ENCODE measurements around the gene ELOVL1. TPM values are rescaled to one million over a fixed set of nuclear protein-coding genes. Genes with fewer than 3 reads are reported as not detected.
"Not testable (repeated sequence)": the region's sequence is repeated elsewhere in the genome, so short reads cannot be mapped to it uniquely, and the experiment has no call there.

Gene ELOVL1
- total RNA-seq (2012; rRNA removed), result 44.9 and 69.9 TPM in 2 replicates

GRCh38 chr1:43367904-43368645, at the start of gene ELOVL1:
Gene ELOVL1 (minus strand): TSS chr1:43368011. CDS start chr1:43365609, 2,402 bp downstream.
- H3K9me3 ChIP-seq (replicated peaks; ENCODE audit: low read length), result no peaks in the 10 kb centered on the region
- H3K9ac ChIP-seq (ENCODE audit: low read depth, low read length), result peak within 1 kb of the TSS; percentile 94
- no peaks in the 10 kb centered on the region for H3K27me3 ChIP-seq (ENCODE audit: control insufficient read depth, insufficient read depth, low read length)
- peak within 1 kb of the TSS; percentile 88 for H3K4me3 ChIP-seq (ENCODE audit: low read length)
- H3K36me3 ChIP-seq (ENCODE audit: insufficient read depth, low read length), result peaks cover 22% of the 10 kb centered on the region
- peak within 1 kb of the TSS; percentile 84 for H3K4me2 ChIP-seq (ENCODE audit: low read length)
- peaks cover 36% of the 10 kb centered on the region for H3K4me1 ChIP-seq (ENCODE audit: control insufficient read depth, insufficient read depth, low read length)

- no peak overlapping the region for H3K4me2 ChIP-seq (ENCODE audit: low read length)
- no peak overlapping the region for H3K9ac ChIP-seq (ENCODE audit: low read depth, low read length)
- H3K4me1 ChIP-seq (ENCODE audit: control insufficient read depth, insufficient read depth, low read length), result no peaks in the 10 kb centered on the region
- peaks cover 48% of the 10 kb centered on the region for H3K36me3 ChIP-seq (ENCODE audit: insufficient read depth, low read length)
- H3K27me3 ChIP-seq (ENCODE audit: control insufficient read depth, insufficient read depth, low read length), result no peaks in the 10 kb centered on the region
- no peak overlapping the region for H3K4me3 ChIP-seq (ENCODE audit: low read length)
- H3K9me3 ChIP-seq (replicated peaks; ENCODE audit: low read length), result no peaks in the 10 kb centered on the region
Measured at GRCh38 chr1:43415901-43416300, 48.1 kb upstream of the ELOVL1 start.

- no peak overlapping the region for H3K4me3 ChIP-seq (ENCODE audit: low read length)
- peaks cover 43% of the 10 kb centered on the region for H3K36me3 ChIP-seq (ENCODE audit: insufficient read depth, low read length)
- H3K4me2 ChIP-seq (ENCODE audit: low read length), result no peak overlapping the region
- H3K4me1 ChIP-seq (ENCODE audit: control insufficient read depth, insufficient read depth, low read length), result no peaks in the 10 kb centered on the region
- no peaks in the 10 kb centered on the region for H3K9me3 ChIP-seq (replicated peaks; ENCODE audit: low read length)
- H3K27me3 ChIP-seq (ENCODE audit: control insufficient read depth, insufficient read depth, low read length), result no peaks in the 10 kb centered on the region
- H3K9ac ChIP-seq (ENCODE audit: low read depth, low read length), result no peak overlapping the region
Measured at GRCh38 chr1:43414634-43415223, 46.9 kb upstream of the ELOVL1 start.

GRCh38 chr1:43413426-43413825, 45.6 kb upstream of the ELOVL1 start:
- not testable (repeated sequence) for H3K4me2 ChIP-seq (ENCODE audit: low read length); H3K9me3 ChIP-seq (replicated peaks; ENCODE audit: low read length); H3K9ac ChIP-seq (ENCODE audit: low read depth, low read length); H3K4me3 ChIP-seq (ENCODE audit: low read length); H3K4me1 ChIP-seq (ENCODE audit: control insufficient read depth, insufficient read depth, low read length); H3K27me3 ChIP-seq (ENCODE audit: control insufficient read depth, insufficient read depth, low read length)
- peaks cover 44% of the 10 kb centered on the region for H3K36me3 ChIP-seq (ENCODE audit: insufficient read depth, low read length)

GRCh38 chr1:43410571-43410970, 42.8 kb upstream of the ELOVL1 start:
- no peak overlapping the region for H3K4me2 ChIP-seq (ENCODE audit: low read length)

GRCh38 chr1:43405876-43406234, 38.0 kb upstream of the ELOVL1 start:
- no peaks in the 10 kb centered on the region for H3K27me3 ChIP-seq (ENCODE audit: control insufficient read depth, insufficient read depth, low read length)
- no peaks in the 10 kb centered on the region for H3K9me3 ChIP-seq (replicated peaks; ENCODE audit: low read length)
- H3K4me1 ChIP-seq (ENCODE audit: control insufficient read depth, insufficient read depth, low read length), result no peaks in the 10 kb centered on the region
- H3K9ac ChIP-seq (ENCODE audit: low read depth, low read length), result no peak overlapping the region
- no peak overlapping the region for H3K4me3 ChIP-seq (ENCODE audit: low read length)
- H3K36me3 ChIP-seq (ENCODE audit: insufficient read depth, low read length), result peaks cover 62% of the 10 kb centered on the region
- H3K4me2 ChIP-seq (ENCODE audit: low read length), result no peak overlapping the region

More at GRCh38 chr1:43410571-43410970, 42.8 kb upstream of the ELOVL1 start:
- H3K36me3 ChIP-seq (ENCODE audit: insufficient read depth, low read length), result peaks cover 52% of the 10 kb centered on the region
- no peaks in the 10 kb centered on the region for H3K9me3 ChIP-seq (replicated peaks; ENCODE audit: low read length)
- no peaks in the 10 kb centered on the region for H3K4me1 ChIP-seq (ENCODE audit: control insufficient read depth, insufficient read depth, low read length)
- H3K9ac ChIP-seq (ENCODE audit: low read depth, low read length), result no peak overlapping the region
- no peak overlapping the region for H3K4me3 ChIP-seq (ENCODE audit: low read length)
- H3K27me3 ChIP-seq (ENCODE audit: control insufficient read depth, insufficient read depth, low read length), result no peaks in the 10 kb centered on the region

GRCh38 chr1:43405219-43405875, 37.5 kb upstream of the ELOVL1 start:
- H3K9me3 ChIP-seq (replicated peaks; ENCODE audit: low read length), result no peaks in the 10 kb centered on the region
- H3K36me3 ChIP-seq (ENCODE audit: insufficient read depth, low read length), result peaks cover 62% of the 10 kb centered on the region
- H3K4me1 ChIP-seq (ENCODE audit: control insufficient read depth, insufficient read depth, low read length), result no peaks in the 10 kb centered on the region
- no peak overlapping the region for H3K4me2 ChIP-seq (ENCODE audit: low read length)
- no peak overlapping the region for H3K9ac ChIP-seq (ENCODE audit: low read depth, low read length)
- H3K4me3 ChIP-seq (ENCODE audit: low read length), result no peak overlapping the region
- H3K27me3 ChIP-seq (ENCODE audit: control insufficient read depth, insufficient read depth, low read length), result no peaks in the 10 kb centered on the region

- no peak overlapping the region for H3K4me2 ChIP-seq (ENCODE audit: low read length)
- no peak overlapping the region for H3K9ac ChIP-seq (ENCODE audit: low read depth, low read length)
- no peak overlapping the region for H3K4me3 ChIP-seq (ENCODE audit: low read length)
- H3K27me3 ChIP-seq (ENCODE audit: control insufficient read depth, insufficient read depth, low read length), result no peaks in the 10 kb centered on the region
- no peaks in the 10 kb centered on the region for H3K4me1 ChIP-seq (ENCODE audit: control insufficient read depth, insufficient read depth, low read length)
- no peaks in the 10 kb centered on the region for H3K9me3 ChIP-seq (replicated peaks; ENCODE audit: low read length)
- peaks cover 58% of the 10 kb centered on the region for H3K36me3 ChIP-seq (ENCODE audit: insufficient read depth, low read length)
Measured at GRCh38 chr1:43404353-43404752, 36.5 kb upstream of the ELOVL1 start.

- Histone ChIP-seq H3K4me3 (ENCODE audit: low read length) (no peak overlapping the region), H3K4me2 (ENCODE audit: low read length) (no peak overlapping the region), H3K9me3 (replicated peaks; ENCODE audit: low read length) (no peaks in the 10 kb centered on the region), H3K4me1 (ENCODE audit: control insufficient read depth, insufficient read depth, low read length) (no peaks in the 10 kb centered on the region), H3K36me3 (ENCODE audit: insufficient read depth, low read length) (peaks cover 45% of the 10 kb centered on the region), H3K27me3 (ENCODE audit: control insufficient read depth, insufficient read depth, low read length) (no peaks in the 10 kb centered on the region), H3K9ac (ENCODE audit: low read depth, low read length) (no peak overlapping the region)
Measured at GRCh38 chr1:43402089-43402865, 34.5 kb upstream of the ELOVL1 start.

GRCh38 chr1:43400441-43400840, 32.6 kb upstream of the ELOVL1 start:
- not testable (repeated sequence) for H3K4me2 ChIP-seq (ENCODE audit: low read length); H3K27me3 ChIP-seq (ENCODE audit: control insufficient read depth, insufficient read depth, low read length); H3K9me3 ChIP-seq (replicated peaks; ENCODE audit: low read length); H3K9ac ChIP-seq (ENCODE audit: low read depth, low read length); H3K4me3 ChIP-seq (ENCODE audit: low read length); H3K4me1 ChIP-seq (ENCODE audit: control insufficient read depth, insufficient read depth, low read length)
- peaks cover 31% of the 10 kb centered on the region for H3K36me3 ChIP-seq (ENCODE audit: insufficient read depth, low read length)

- peaks cover 15% of the 10 kb centered on the region for H3K36me3 ChIP-seq (ENCODE audit: insufficient read depth, low read length)
- H3K4me2 ChIP-seq (ENCODE audit: low read length), result no peak overlapping the region
- no peak overlapping the region for H3K9ac ChIP-seq (ENCODE audit: low read depth, low read length)
- no peaks in the 10 kb centered on the region for H3K27me3 ChIP-seq (ENCODE audit: control insufficient read depth, insufficient read depth, low read length)
- H3K4me1 ChIP-seq (ENCODE audit: control insufficient read depth, insufficient read depth, low read length), result no peaks in the 10 kb centered on the region
- no peak overlapping the region for H3K4me3 ChIP-seq (ENCODE audit: low read length)
- no peaks in the 10 kb centered on the region for H3K9me3 ChIP-seq (replicated peaks; ENCODE audit: low read length)
Measured at GRCh38 chr1:43398227-43398626, 30.4 kb upstream of the ELOVL1 start.
